Stimulated activated CD8-positive, alpha-beta memory T cell treated with anti-CD3 and anti-CD28 coated beads, Interleukin-12 subunit alpha, Interleukin-12 subunit beta, amount 100 ng/mL, for 4 hours (primary cell): ENCODE results near the gene ICE2.
"Not testable (repeated sequence)": the region's sequence is repeated elsewhere in the genome, so short reads cannot be mapped to it uniquely, and the experiment has no call there.

Source experiments
- DNase-seq: peaks from one replicate; pipeline ENCODE4 v3.0.0-alpha.2; 2020; ENCODE audit warnings: low read depth

Gene ICE2

DNA sequence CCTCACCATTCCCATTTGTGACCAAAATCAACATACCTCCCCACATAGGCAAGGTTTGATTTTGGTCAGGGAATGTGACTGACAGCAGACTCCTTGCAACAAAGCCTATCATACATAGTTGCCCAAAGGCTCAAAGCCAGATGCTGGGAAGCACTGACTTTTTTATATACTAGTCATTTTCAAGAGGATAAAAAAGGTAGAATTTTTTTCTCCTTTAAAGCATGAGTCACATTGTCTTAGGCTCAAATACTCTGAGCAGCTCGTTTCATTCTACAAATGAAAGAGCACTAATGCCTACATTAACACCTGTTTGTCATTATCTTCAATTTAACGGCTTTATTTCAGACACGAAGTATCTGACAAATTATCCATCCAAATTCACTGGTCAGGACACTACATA is 36.2 kb downstream of the ICE2 start:
- no peak for DNase-seq

DNA sequence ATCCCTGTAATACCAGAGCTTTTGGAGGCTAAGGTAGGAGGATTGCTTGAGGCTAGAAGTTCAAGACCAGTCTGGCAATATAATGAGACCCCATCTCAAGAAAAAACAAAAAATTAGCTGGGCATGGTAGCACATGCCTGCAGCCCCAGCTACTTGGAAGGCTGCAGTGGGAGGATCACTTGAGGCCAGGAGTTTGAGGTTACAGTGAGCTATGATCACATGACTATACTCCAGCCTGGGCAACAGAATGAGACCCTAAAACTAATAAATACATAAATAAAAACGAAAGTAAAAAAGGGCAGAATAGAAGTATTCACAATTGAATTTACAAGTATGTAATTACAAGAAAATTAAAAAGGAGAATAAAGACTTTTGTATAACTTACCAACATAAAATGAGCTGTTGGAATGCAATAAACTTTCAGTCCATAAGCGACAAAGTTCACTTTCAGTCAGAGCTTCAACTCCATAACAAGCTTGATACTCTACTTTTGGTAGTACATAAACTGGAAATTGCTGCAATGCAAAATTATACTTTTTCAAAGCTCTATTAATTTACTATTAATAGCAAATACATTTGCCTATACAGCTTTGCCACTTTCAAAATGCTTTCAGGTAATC is 36.8 kb downstream of the ICE2 start:
- no peak for DNase-seq

DNA sequence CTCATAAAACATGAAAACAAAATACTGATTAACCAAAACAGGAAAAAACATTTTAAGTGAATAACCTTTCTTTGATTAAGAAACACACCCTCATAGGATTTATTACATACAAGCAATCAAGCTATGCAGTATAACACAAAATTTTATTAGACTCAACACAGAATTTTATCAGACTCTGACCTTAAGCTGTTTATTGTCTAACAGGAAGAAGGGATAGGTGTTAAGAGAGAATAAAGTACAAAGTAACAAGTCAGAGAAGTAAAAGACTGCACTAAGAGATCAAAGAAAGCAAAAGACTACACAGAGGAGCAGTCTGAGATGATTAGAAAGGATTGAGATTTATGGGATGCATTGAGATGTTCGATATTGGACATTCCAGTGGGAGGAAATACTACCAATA is 37.6 kb downstream of the ICE2 start:
- no peak for DNase-seq

DNA sequence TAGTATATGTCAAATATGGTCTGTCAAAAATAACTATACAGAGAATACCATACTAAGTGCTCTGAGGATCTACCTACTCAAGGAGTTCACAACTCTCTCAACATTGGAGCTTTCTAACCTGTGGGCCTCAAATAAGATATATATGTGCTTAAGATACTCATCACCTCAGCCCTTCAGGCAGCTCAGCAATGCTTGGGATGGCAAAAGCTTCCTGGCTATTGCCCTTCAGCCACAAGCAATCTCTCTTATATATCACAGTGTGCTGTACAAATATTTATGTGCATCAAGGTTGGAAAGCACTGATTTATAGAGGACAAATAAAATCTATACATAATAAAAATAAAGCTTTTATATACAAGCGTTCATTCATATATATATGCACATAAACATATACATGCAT is 40.3 kb downstream of the ICE2 start:
- DNase-seq = no peak

DNA sequence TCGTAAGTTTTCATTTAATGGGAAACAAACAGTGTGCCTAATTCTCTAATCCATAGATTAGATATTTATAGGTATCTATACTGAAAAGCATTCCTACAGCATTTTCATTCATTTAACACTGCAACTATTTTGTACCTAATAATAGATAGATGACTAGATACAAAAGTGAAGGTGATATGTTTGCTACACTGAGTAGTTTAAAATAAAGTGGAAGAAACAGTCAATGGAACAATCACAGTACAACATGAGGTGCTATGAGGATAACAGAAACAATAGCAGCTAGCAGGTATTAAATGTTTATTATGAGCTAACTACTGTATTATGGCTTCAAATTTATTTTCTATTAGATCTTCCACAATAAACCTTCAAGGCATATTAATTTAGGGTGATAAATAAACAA is 50.0 kb downstream of the ICE2 start:
- no peak for DNase-seq

DNA sequence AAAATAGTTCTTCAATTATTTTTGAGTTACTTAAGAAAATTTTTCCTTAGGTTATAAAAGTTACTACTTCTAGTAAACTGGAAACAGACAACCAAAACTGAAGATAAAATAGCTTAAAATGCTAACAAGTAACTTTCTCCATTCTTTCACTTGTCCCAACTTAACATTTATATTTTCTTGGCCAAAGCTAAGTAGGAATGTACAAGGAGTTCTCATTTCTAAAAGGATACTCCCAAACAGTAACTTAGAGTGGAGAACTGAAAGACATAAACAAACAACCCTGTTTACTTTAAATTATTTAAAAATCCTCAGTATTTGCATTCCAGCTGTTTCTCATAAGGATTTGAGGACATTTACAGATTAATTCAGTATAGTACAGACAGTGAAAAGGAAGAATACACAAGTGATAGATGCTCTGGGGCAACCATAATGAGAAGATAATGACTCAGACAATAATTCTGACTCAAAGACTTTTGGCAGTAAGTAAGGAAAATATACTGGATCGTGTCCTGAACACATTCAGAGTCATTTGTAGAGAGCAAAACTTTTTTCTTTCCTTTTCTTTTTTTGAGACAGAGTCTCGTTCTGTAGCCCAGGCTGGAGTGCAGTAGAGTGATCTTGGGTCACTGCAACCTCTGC is 52.0 kb downstream of the ICE2 start:
- no peak for DNase-seq

DNA sequence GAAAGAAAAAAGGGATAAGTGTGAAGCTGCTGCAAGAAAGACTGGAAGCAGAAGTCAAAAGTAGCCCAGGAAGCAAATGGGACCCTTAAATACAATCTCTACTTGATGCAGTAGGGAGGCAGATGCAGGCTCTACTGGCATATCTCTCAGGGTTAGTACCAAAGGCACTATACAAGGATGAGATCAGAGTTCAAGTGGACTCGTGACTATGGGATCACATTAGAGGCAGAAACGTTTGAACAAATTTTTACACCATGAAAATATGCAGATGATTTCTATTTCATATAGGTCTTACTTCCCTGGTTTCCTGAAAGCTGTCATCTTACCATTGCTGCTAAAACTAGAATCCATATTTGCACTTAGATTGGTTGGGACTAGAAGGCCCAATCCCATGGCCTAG is 53.5 kb downstream of the ICE2 start:
- no peak for DNase-seq

DNA sequence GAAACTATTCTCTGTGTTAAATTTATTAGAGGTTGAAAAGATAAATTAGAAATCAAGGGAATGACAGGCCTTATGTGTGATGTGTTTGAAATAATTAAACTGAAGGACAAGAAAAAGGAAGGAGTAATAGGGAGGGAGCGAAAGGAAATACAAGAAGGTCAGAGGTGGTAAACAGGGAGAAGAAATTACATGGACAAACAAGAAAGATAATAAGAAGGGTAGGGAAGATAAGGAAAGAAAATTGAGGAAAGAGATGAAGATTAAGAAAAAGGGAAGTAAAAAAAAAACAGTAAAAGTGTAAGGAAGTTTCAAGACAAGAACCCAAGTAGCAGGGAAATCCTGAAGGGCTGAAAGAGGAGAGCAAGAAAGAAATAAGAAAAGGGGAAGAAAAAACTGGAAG is 54.9 kb downstream of the ICE2 start:
- no peak for DNase-seq

DNA sequence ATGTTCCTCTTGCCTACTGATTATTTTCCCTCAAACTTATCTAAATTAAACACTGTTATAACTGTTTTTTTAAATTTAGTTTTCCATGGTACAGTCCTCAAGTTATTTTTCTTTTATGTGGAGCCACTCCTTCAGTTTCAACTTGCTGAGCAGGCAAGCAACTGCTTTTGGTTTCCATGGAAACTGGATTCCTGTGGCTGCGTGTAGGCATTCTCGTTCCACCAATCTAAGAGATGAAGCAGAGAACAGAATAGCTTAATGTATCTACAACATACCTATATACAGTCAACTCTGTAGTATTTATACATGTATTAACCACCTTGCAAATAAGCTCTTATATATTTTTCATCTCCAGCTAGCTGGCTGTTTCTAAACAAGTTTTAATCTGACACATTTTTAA is 55.4 kb downstream of the ICE2 start:
- DNase-seq = no peak

DNA sequence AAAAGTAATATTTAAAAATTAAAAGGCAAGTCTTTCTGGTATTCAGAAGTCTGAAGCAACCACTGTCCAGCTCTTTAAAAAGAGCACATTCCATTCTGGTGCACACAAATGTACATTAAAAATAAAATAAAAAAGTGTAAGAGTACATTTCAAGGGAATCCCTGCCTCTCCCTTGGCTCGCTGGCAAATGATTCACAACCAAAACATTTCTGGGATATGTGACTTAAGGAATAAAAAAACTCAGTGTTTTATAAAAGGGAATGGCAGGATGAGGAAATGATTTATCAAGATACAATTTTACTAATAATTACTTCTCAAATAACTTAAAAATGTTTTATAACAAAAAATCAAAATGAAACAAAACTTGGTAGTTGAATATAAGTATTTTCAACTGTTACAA is 57.4 kb downstream of the ICE2 start:
- no peak for DNase-seq

DNA sequence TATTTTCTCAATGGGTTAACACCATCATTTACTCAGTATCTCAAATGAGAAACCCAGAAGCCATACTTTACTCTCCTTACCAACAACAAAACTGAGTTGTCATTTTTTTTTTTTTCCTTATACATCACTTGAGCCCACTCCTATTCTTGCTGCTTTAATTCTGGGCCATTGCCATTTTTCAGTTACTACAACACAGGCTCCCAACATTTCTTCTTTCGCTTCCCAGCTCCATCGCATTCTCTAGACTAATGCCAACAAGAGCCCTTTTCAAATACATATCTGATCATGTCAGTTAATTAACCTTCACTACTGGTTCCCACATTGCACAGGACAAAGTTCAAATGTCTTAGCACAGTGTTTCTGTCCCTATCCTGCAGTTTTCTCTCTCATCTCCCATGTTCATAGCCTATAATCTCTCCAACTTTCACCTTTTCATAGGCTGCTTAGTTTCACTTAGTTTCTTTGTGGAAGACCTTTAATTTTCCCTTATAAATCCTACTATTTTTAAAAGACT is 58.7 kb downstream of the ICE2 start:
- DNase-seq = no peak

DNA sequence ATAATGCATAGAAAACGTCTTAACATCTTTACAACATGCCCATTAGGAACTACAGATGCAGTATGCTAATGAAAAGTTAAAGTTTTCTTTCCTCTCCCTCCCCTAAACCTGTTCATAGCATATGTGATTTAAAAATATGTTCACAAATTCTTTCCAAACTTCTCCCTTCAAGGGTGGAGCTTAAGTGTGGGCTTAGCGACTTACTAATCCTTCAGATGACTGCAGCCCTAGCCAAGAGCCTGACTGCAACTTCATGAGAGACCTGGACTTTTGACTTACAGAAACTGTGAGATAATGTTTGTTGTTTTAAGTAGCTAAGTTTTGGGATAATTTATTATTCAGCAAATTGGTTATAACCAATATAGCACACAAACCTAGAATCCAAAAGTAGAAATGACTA is 59.2 kb downstream of the ICE2 start:
- no peak for DNase-seq

DNA sequence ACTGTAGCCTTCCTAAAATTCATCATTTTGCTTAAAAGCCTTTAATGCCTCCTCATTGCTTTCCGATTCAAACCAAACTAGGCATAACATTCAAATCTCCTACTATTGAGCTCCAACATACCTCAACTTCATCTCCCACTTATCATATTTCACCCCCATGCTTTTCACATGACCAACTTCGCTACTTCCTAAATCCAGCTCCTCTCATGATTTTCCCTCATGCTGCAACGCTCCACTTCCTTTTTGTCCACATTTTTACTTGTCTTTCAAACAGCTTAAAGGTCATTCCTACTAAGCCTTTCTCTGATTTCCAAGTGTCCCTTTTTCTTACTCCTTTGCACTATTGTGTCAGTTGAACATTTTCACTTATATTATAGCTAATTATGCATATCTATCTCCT is 60.8 kb downstream of the ICE2 start:
- DNase-seq = no peak

DNA sequence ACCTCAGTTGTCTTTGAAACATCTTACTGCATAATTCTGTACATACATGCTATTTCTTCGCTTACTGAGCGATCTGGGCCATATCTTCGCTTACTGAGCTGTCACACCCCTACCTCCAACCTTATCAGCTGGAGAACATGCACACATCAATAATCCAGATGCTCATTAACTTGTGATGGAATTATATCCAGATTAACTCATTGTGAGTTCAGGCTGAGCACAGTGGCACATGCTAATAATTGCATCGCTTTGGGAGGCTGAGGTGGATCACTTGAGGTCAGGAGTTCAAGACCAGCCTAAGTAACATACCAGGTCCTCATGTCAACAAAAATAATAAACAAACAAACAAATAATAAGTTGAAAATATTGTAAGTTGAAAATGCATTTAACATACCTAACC is 61.8 kb downstream of the ICE2 start:
- DNase-seq = no peak

DNA sequence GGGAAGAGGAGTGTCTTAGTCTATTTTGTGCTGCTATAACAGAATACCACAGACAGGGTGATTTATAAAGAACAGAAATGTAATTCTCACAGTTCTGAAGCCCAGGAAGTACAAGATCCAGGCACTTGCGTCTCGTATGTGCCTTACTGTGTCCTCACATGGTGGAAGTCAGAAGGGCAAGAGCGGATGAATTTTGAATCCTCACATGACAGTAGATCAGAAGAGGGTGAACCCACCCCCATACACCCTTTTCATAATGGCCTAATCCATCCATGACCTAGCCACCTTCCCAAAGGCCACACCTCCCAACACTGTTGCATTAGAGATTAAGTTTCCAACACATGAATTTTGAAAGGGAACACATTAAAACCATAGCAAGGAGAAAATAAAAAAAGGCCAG is 62.5 kb downstream of the ICE2 start:
- no peak for DNase-seq

DNA sequence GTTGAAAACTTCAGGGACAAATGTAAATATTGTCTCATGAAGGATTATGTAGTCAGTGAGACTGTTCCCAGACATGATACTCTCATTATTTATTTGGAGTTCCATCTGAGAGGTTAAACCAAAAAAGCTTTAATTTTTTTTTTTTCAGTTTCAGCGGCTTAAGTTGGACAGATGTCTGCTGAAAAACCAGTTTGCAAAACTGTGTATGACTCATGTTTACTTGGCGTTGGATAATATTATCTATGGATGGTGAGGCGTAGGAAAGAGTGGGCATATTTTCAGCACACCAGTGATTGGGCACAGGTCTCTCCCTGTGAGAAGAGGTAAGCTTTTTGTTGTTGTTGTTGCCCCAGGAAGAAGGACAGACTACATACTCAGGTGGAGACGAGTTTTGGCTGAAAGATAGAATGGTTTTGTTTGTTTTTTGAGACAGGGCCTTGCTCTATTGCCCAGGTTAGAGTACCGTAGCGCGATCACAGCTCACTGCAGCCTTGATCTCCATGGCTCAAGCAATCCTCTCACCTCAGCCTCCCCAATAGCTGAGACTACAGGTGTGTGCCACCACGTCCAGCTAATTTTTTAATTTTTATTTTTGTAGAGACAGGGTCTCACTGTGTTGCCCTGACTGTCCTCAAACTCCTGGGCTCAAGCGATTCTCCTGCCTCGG is 64.8 kb downstream of the ICE2 start:
- DNase-seq = no peak

DNA sequence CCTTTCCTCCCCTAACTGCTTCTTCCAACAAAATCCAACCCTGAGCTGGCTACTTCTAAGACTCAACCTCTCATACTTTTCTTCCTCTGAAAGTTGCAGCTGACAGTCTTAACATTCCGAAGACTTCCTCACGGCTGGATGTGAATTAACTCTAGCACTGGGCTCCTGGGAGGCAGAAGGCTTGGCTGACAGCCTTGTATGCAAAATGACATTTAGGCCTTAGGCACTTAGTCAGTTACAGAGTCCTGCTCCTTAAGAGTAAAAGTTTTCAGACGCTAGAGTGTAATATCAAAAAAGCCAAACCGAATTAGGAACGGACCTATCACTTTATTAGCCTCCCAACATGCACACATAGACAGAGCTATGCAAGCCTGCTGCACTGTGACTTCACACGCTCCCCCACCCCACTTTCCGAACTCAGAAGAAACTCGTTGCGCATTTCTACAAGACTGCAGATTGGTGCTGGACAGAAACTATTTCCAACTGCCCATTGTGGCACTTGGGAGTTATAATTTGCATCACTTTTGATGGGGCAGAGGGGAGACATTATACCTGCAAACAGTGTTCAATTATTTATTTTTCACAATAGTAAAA is 65.6 kb downstream of the ICE2 start:
- no peak for DNase-seq

DNA sequence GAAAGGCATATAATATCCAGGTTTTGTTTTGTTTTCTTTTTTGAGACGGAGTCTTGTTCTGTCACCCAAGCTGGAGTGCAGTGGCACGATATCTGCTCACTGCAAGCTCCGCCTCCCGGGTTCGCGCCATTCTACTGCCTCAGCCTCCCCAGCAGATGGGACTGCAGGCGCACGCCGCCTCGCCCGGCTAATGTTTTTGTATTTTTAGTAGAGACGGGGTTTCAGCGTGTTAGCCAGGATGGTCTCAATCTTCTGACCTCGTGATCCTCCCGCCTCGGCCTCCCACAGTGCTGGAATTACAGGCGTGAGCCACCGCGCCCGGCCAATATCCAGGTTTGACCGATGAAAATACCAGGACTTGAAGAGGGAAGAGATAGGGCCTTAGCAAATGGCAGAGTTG is 66.1 kb downstream of the ICE2 start:
- not testable (repeated sequence) for DNase-seq

DNA sequence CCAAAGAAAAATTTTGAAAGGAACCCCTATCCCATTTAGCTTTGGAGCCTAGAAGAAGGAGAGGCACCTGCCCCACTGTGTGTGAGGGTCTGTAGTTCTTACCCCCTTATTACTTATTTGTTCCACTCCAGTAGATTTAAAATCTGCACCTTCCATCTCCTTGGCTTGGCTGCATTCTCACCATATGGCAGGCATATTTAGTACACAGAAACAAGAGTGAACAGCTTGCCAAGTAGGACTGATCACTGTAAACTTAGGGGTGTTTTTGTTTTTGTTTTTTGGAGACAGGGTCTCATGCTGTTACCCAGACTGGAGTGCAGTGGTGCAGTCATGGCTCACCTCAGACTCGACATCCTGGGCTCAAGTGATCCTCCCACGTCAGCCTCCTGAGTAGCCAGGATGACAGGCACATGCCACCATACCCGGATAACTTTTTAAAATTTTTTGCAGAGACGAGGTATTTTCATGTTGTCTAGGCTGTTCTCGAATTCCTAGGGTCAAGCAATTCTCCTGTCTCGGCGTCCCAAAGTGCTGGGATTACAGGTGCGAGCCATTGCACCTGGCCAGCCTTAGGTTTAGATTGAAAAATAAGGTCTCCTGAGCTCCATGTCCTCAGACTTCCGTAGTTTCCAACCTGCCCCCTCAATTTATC is 67.0 kb downstream of the ICE2 start:
- no peak for DNase-seq

DNA sequence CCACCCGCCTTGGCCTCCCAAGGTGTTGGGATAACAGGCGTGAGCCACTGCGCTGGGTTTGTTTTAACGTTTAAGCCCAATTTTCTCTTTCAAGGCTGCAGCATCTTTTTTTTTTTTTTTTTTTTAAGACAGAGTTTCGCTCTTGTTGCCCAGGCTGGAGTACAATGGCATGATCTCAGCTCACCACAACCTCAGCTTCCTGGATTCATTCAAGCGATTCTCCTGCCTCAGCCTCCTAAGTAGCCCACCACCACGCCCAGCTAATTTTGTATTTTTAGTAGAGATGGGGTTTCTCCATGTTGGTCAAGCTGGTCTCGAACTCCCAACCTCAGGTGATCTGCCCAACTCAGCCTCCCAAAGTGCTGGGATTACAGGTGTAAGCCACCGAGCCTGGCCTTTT is 68.6 kb downstream of the ICE2 start:
- DNase-seq = not testable (repeated sequence)

DNA sequence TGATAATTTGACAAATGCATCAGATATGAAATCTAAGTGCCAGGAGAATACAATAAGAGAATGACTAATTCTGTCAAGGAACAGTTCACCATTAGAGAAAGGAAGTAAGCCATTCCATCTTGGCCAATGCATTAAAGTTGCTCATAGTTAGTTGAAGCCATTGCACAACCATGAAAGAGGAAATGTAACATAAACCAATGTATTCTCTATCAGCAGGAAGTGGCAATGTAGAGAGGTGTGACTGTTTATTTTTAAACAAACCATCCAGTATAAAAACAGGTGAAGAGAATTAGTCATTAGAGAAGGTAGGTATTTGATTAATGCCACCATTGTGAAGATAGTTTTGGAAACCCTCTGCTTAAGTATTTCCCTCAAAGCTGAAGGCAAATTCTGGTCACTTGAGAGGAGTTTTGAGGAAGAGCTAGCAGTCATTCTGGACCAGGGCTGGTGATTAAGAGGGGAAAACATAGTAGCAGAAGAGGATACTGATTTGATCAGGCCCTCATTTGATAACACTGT is 70.4 kb downstream of the ICE2 start:
- no peak for DNase-seq

DNA sequence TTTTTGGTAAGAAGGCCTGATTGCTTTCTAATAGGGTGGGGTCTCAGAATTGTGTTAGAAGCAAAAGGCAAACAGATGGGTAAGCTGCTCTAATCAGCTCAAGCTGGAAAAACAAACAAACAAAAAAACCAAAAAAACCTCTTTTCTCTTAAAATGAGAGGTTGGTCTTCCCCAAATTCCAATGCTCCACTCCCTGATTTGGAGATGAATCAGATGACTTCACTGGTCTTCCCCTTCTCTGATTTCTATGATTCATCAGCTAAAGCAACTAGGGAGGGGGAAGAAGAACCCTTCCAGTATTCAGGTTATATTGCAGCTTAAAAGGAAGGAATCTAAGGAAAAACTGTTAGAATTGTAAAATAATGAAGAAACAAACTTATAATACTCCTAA is 71.5 kb downstream of the ICE2 start:
- no peak for DNase-seq
